ENCODE measurements around the gene TNFRSF13B. TPM values are rescaled to one million over a fixed set of nuclear protein-coding genes. Genes with fewer than 3 reads are reported as not detected.
A peak's percentile ranks its signal among the peaks of the same experiment; 100 is the strongest.

TNFRSF13B gene
- polyA plus RNA-seq, 1 donor: 0.25 TPM

DNA sequence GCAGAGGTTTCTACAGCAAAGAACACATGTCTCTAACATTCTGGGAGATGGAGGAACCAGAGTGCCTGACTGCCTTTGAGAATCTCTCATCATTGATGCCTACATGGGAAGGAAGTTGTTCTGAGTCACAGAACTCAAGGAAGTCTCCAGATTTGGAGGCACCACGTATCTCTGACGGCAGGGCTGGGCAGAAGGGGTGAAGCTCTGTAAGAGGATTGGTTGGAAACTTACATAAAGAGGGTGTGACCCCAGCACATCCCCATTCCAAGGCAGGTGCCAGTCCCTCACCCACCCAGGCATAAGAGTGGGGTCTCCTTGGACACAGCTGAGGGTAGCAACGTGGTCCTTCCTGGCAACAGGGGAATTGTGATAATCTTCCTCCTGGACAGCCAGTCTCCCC, 17.4 kb downstream of the TNFRSF13B start:
- DNase-seq: no peak

DNA sequence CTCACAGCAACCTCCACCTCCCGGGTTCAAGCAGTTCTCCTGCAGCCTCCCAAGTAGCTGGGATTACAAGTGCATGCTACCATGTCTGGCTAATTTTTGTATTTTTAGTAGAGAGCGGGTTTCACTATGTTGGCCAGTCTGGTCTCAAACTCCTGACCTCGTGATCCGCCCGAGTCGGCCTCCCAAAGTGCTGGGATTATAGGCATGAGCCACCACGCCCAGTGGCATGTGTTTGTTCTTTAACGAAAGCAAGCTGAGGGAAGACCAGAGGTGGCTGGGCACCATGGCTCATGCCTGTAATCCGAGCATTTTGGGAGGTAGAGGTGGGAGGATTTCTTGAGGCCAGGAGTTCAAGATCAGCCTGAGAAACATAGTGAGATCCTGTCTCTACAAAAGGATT, 18.1 kb downstream of the TNFRSF13B start:
- DNase-seq: no peak

DNA sequence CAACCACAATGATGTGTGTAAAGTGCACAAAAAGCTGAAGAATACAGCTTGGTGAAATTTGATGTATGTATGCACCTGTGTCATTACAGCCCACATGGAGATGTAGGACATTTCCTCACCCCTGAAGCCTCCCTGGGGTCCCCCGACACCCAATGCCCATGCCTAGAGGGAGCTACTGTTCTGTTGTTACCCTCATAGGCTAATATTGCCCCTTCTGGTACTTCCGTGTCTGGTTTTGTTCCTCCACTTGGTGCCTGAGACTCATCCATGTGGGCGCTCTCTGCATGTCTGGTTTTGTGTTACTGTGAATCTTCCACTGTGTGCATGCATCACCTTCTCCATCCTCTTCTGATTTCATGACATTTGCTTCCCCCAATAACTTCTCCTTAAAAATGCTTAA, 18.6 kb downstream of the TNFRSF13B start:
- no peak for DNase-seq

DNA sequence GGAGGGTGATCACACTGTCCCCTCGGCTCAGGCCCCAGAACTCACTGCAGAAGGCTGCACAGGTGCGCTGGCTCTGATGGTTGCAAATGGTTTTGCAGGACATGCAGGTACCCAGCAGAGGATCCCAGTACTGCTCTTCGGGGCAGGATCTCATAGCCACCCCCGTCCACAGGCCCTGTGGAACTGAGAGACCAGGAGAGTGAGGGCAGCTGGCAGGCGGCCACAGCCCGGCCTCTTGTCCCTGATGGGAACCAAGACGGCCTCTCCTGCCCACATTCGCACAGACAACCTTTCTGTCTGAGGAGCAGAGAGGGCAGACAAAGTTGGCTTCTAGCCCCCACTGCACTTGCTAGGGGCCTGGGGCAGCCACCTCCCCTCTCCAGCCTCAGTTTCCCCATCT, 19.5 kb downstream of the TNFRSF13B start:
- DNase-seq: no peak

DNA sequence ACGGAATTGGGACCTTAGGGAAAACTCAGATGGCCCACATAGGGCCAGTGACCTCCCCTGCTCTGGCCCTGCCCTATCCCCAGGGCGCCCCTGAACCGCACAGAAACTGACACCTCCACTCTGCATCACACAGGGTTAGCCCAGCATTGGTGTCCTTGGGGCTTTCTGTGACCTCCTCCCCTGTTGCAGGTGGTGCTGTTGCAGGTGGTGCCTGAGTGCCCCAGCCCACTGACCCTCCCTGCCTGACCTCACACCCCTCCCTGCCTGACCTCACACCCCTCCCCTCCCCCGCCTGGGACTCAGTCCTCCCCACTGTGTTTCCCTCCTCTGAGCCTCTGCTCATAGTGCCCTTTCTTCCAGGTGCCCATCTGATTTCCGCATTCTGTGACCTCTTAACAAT, 21.4 kb downstream of the TNFRSF13B start:
- DNase-seq: no peak

DNA sequence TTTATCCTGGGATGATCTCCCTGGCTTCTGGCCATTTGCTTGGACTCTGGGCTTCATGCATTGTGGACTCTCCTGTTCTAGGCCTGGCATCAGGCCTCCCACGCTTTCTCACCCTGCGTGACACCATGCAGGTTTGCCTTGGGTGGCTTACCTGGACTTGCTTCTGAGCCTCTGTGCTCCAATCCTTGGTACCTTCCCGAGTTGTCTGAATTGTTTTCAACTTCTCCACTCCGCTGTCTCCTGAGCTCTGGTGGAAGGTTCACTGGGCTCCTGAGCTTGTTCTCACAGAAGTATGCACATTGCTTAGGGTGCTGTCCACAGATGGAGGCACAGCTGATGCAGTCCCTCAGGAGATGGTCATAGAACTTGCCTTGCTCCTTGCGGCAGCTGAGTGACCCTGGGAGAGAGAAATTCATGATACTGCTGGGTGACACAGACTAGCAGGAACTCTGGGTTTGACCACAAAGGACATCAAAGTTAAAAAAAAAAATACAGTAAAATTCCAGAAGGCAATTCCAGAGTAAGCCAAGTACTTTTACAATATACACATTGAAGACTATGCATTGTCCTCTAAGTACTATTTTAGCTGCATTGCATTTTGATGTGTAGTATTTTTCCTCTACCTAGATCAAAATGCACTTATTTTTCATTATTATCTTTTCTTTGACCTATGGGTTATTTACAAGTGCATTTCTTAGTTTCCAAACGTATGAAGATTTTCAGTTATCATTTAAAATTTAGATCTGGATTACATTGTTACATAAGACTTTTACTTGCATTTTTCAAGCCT, 23.1 kb downstream of the TNFRSF13B start:
- DNase-seq: no peak

DNA sequence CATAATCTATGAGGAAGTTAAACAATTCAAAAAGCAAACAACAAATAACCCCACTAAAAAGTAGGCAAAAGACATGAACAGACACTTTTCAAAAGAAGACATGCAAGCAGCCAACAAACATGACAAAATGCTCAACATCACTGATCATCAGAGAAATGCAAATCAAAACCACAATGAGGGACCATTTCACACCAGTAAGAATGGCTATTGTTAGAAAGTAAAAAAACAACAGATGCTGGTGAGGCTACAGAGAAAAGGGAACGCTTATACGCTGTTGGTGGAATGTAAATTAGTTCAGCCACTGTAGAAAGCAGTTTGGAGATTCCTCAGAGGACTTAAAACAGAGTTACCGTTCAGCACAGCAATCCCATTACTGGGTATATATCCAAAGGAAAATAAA, 24.4 kb downstream of the TNFRSF13B start:
- no peak for DNase-seq

DNA sequence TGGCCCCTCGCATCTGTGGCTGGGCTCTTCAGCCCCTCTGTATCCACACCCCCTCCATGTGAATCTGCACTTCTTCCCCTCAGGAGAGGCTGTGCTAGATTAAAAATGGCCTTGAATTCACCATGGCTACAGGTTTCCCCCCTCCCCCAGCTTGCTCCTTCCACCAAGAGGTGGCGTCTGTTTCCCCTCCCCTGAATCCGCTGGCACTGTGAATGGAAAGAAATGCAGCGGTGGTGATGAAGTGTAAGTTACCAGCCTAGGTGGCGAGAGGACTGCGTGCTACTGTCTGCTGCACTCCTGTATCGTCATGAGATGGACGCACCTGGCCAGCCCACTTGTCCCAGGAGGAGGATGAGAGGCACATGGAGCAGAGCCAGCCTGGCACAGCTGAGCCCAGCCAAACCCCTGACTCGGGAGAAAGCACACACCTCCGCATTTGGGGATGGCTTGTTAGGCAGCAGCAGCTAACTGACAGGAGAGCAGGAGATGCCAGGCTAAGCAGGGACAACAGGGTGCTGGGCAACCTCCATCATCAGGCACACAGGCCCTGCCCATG, 26.2 kb downstream of the TNFRSF13B start:
- no peak for DNase-seq

DNA sequence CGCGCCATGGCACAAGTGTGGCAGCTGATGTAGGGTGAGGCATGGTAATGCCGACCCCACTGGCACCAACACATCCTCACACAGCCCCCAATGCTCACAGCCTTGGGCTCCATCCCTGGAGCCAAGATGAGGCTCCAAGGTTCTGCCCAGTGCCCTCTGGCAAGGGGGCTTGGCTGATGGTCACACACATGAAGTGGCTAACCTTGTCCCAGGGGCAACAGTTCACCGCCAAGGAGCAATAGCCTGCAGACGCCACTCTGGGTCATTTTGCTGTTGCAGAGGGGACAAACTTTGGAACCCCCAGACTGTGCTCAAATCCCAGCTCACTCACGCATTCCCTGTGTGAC, 26.8 kb downstream of the TNFRSF13B start:
- DNase-seq: no peak

DNA sequence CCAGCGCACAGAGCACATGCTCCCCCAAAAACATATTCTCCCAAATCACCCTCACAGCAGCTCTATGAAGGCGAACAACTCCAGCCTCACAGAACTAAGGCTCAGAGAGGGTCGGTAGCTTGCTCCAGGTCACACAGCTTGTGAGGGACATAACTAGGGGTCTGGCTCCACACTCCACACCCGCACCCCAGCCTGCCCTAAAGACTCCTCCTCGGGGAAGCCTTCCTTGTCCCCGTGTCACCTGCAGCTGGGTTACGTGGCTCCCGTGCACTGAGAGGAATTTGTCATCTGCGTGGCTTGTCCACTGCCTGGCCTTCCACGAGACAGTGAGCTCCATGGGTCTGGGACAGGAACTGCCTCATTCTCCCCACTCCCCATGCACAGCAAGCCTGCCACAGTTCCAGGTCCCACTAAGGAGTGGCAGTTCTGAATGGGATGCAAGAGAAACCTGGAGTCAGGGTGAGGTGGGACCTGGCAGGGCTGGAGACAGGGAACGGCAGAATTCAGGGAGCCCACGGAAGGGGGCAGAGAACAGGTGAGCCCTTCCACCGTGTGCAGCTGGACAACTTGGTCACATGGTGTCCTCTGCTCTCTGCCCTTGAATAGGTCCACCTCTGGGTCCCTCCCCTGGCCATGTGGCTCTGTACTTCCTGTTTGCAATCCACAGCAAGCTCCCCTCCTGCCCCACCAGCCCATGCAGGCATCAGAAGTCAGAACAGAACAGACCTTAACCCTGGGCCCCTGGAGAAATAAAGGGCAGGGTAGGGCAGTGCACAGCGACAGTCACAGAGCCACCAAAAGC, 27.4 kb downstream of the TNFRSF13B start:
- no peak for DNase-seq

DNA sequence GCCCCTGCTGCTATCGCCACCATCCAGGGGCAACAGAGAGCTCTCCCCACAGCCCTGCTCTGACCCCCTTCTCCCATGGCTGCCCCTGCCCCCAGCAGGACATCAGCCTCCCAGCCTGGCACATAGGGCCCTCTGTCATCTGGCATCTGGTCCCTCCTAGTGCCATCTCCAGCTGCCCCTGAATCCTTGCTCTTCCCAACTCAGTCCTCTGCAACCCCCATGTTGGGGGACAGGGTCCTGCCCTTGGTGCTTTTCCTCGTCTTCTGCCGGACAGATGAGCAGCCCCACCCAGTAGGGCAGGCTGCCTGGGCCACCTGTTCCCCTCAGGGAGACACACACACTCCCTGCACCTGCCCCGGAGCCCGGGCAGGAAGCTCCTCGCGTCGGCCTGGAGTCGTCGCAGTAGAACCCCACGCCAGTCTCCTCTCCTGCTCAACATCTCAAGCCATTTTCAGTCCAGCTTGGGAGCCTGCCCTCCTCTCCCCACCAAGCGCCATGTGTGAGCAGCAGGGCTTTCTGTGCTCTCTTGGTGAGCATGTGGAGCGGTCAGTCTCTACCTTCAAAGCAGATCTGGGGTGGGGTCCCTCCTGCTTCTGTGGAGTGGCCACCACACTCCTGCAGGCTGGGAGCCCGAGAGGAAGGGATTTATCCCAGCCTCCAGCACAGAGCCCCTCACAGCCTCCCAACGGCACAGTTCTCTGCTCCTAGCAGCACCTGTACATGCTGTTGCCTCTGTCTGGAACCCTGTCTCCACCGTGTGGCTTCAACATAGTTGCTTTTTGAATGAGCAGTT, 28.2 kb downstream of the TNFRSF13B start:
- no peak for DNase-seq

DNA sequence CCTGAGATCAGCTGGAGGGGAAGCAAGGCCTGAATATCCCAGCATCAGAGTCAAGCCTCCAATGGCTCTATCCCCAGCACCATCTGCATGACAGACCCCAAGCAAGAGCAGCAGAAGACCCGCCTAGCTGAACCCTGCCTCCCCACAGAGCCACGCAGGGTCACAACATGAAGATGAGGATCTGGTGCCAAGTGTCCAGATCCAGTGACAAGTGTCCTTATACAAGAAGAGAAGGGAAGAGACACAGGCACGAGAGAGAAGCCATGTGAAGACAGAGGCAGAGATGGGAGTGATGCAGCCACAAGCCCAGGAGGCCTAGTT, 28.9 kb downstream of the TNFRSF13B start:
- DNase-seq: no peak

DNA sequence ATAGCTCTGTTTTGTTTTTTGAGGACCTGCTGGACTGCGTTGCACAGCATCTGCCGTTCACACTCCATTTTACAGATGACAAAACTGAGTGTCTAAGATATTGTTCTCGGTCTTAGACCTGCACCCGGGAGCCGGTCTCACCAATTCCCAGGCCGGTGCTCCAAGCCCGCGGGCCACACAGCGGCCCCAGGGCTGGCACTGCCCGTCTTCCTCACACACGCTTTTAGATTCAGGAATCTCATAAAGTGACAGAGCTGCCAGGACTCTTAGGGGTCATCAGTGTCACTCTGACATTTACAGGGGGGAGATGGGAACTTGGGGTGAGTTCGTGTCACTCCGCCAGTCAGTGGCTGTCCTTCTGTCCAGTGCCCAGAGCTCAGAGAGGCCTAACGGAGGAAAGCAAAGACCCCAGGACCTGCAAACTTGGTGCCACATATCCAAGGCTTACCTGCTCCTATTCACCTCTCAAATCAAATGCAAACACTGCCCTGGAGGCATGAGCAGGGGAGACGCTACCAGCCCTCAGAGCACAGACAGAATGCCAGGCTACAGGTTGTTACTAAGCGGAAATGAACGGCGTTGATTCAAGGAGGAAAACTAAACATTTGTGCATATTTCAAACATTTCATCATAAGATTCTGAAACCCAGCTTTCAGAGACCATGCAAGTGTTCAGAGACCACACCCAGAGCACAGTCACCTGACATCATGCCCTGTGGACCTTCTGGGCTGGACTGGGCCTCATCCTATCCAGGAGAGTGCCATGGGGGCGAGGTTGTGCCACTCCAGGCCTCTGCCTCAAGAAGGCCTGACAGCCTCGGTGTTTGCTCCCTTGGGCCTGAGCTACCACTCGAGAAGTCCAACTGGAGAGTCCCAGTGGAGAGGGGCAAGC, 29.5 kb downstream of the TNFRSF13B start:
- no peak for DNase-seq

DNA sequence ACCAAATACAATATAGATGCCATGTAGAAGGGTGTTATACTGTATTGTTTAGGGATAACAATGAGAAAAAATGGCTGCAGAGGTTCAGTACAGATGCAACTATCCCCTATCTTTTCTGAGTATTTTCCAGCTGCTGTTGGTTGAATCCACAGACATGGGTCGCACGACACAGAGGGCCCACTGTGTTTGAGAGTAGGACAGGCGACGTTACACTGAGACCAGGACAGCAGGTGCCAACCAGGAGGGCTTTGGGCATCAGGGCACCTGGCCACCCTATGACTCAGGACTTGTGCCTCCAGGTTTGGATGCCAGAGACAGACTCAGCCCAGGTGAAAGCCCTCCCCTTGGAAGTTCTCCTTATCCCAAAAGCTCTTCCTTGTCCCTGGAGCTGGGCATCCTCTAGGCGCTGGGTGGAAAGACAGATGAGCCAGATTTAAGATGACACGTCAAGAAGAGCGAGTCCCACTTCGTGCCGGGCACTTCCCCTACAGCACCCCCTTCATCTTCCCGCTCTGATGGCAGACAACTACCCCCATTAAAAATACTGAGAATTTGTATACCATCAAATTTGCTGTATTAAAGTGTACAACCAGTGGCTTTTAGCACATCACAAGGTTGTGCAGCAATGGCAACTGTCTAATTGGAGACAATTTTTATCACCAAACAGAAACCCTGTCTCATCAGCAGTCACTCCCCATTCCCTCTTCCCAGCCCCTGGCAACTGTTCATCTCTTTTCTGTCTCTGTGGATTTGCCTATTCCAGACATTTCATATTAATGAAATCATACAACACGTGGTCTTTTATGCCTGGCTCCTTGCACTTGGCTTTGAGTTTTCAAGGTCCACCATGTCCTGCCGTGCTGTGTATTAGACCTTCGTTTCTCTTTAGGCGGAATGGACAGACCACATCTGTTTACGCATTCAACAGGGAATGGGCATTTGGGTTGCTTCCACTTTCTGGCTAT, 30.6 kb downstream of the TNFRSF13B start:
- DNase-seq: peak; percentile 61

DNA sequence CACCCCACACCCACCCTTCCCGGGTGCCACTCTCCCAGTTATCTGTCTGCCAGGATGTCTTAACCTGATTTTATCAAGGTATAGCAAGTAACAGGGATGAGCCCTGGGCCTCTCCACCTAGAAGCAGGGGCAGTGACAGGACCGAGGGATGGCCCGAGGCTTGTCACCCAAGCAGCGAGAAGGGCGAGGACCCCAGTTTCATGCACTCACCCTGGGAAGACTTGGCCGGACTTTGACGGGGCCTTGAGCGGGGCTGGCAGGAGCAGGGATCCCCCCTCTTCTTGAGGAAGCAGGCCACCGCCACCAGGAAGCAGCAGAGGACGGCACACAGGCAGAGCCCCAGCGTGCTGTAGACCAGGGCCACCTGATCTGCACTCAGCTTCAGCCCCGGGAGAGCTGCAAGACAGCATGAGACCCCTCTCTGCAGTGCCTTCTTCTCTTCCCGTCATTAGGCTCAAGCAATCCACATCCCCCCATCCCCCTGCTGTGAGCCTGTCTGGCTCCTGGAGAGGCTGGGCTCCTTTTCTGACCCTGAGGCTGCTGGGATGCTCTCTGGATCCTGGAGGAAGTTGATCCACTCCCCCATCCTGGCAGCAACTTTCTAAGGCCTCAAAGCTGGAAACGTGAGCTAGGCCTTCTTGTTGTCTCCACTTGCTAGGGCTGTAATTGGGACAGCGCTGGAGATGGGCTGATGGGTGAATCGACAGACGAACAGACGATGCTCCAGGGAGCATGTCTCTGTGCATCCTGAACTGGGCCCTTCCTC, 31.6 kb downstream of the TNFRSF13B start:
- DNase-seq: no peak

DNA sequence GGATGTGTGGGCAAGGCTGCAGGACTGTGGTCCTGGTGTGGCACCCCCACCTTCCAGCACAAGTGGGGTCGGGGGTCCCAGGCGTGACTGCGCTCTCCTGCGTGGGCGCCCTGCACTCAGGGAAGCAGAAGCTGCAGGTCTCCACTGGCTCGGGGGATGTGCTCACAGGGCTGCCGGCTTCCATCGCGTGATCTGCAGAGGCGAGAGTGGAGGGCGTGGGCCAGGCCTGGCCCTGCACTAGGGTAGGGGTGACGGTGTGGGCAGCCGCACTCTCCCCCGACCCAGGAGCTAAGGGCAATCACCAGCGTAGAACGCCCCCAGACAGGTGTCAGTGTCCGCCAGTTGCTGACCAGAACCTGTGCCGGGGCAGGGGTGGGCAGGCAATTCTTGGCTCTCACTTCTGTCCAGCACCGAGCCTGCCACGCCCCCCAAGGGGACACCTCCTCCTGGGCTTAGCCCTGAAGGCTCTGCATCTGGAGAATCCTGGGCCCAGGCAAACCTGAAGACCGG, 32.3 kb downstream of the TNFRSF13B start:
- no peak for DNase-seq

DNA sequence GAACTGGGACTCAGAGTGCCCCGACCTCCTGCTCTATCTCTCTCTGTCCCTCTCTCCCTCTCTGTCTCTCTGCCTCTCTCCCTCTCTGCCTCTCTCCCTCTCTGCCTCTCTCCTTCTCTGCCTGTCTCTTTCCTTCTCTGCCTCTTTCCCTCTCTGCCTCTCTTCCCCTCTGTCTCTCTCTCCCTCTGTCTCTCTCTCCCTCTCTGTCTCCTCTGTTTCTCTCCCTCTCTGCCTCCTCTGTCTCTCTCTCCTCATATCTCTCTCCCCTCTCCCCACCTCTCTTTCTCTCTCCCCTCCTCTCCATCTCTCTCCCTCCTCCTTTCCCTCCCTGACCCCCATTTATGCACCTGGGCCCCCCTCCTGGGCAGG, 32.7 kb downstream of the TNFRSF13B start:
- DNase-seq: no peak

DNA sequence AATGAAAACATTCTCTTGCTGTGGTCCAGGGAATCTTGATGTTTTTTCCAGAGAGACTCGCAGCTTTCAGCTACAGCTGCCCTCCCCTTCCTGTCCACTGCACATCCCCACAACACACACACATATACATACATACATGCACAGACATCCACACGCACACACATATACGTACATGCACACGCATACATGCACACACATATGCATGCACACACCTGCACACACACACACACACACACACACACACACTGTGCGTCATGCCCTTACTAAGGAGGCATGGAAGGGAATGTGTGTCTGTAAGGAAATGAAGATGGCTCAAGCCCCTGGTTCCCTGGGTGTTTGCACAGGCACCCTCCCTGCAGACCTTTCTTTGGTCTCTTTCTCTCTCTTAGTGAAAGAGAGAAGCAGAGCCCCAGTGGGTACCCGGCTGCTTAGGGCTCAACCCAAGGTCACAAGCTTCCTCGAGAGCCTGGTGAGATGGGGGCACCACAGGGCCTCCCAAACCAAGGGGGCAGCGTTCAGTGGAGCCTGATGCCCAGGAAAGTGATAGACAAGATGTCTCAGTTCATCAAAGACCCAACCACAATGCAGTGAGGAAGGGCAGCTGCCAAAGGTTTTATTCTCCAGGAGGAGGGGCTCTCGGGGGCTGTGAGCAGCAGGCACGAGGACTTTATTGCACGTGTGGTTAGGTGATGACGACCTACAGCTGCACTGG, 33.3 kb downstream of the TNFRSF13B start:
- no peak for DNase-seq

DNA sequence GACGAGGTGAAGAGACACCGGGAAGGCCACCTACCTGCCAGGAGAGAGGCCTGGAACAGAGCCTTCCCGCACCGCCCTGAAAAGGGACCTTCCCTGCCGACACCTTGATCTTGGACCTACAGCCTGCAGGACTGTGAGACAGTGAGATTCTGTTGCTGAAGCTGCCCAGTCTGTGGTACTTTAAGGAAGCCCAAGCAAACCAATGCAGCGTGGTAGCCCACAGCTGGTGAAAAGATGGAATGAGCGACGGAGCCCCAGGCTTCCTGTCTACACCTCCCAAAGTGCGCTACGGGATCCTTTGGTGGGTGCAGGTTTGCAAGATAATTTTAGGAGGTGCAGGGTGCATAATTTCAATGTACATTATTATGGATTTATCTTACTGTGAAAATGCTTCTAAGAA, 33.9 kb downstream of the TNFRSF13B start:
- DNase-seq: no peak

All from hindlimb muscle (tissue), 1 donor.